ENCODE results near the gene HLA-DOA. TPM values are rescaled to one million over a fixed set of nuclear protein-coding genes. Genes with fewer than 3 reads are reported as not detected.

The HLA-DOA gene
- total RNA-seq, 4 donors from 2014 or later = 2.0 to 85.9 (median 20.3) TPM

- WGBS, 2 donors = 92% methylated on average over 12 of the region's 12 CpGs
- peak overlapping the region in 1 of 3 donors; percentile 5 for H3K27ac ChIP-seq
- H3K27me3 ChIP-seq = no peaks in the 10 kb centered on the region
- peaks cover 28 to 43% of the 10 kb centered on the region in 2 donors for H3K4me1 ChIP-seq
- DNase-seq = no peak
- H3K9me3 ChIP-seq = no peaks in the 10 kb centered on the region
- H3K4me3 ChIP-seq (replicated peaks in 1 of 3) = no peak overlapping the region
- TF ChIP-seq POLR2A (IDR thresholded peaks at IDR 0.05) = no peak
- TF ChIP-seq CTCF (IDR thresholded peaks at IDR 0.05) = no peak
- intact Hi-C loops (cut with DNase I) = loop anchor here (5.0 kb wide), 1 partner anchor 48 kb away; no protein-coding TSS in a partner anchor
- H3K36me3 ChIP-seq = peaks cover 72 to 73% of the 10 kb centered on the region in 2 donors
These were observed 29.5 kb downstream of the HLA-DOA start for GRCh38 chr6:32979720-32980487.

DNA sequence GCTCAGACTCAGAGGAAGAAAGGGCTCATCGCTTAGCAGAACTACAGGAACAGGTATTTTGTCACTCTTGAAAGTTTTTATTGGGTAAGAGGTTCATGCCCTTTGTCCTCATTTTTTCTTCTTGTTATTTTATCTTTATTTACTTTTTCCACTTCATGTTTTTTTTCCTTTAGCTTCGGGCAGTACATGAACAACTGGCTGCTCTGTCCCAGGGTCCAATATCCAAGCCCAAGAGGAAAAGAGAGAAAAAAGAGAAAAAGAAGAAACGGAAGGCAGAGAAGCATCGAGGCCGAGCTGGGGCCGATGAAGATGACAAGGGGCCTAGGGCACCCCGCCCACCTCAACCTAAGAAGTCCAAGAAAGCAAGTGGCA is 31.5 kb downstream of the HLA-DOA start:
- Histone ChIP-seq H3K9me3 (no peaks in the 10 kb centered on the region), H3K27me3 (no peaks in the 10 kb centered on the region), H3K4me3 (replicated peaks in 1 of 3) (no peak overlapping the region), H3K4me1 (peaks cover 36 to 44% of the 10 kb centered on the region in 2 donors), H3K36me3 (peaks cover 81 to 90% of the 10 kb centered on the region in 2 donors), H3K27ac (peak overlapping the region in 1 of 3 donors; percentile 30)
- intact Hi-C loops (cut with DNase I) = no loop called here
- WGBS, 2 donors = 66 to 68% methylated on average over 7 of the region's 7 CpGs
- no peak for DNase-seq
- TF ChIP-seq CTCF (IDR thresholded peaks at IDR 0.05) (no peak), POLR2A (IDR thresholded peaks at IDR 0.05) (no peak)

DNA sequence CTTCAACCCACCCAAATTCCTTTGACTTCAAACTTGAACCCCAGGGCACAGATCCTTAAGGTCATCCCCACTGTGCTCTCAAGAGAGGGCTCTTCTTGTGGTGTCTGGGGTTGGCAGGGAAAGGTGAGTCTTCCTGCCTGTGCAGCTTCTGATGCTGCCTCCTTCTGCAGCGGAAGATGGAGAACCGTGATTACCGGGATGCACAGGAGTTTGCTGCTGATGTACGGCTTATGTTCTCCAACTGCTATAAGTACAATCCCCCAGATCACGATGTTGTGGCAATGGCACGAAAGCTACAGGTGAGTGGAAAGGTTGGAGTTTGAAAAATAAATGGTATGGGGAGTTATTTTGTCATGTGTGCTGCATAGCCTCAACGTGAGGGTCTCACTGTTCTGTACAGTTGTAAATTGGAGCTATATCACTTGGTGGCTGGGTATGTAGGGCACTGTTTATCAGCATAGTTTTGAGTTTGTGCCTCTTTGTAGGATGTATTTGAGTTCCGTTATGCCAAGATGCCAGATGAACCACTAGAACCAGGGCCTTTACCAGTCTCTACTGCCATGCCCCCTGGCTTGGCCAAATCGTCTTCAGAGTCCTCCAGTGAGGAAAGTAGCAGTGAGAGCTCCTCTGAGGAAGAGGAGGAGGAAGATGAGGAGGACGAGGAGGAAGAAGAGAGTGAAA is 32.0 kb downstream of the HLA-DOA start:
- Histone ChIP-seq H3K9me3 (no peaks in the 10 kb centered on the region), H3K4me3 (replicated peaks in 1 of 3) (no peak overlapping the region), H3K36me3 (peaks cover 86 to 95% of the 10 kb centered on the region in 2 donors), H3K27ac (peak overlapping the region in 2 of 3 donors; percentile 14 to 30), H3K27me3 (no peaks in the 10 kb centered on the region), H3K4me1 (peaks cover 36 to 44% of the 10 kb centered on the region in 2 donors)
- intact Hi-C loops (cut with DNase I) = no loop called here
- no peak for DNase-seq
- 74 to 83% methylated on average over 10 of the region's 10 CpGs for WGBS, 2 donors
- TF ChIP-seq POLR2A (IDR thresholded peaks at IDR 0.05) (no peak), CTCF (IDR thresholded peaks at IDR 0.05) (no peak)

GRCh38 chr6:32976334-32977069 is 32.9 kb downstream of the HLA-DOA start:
- no peaks in the 10 kb centered on the region for H3K27me3 ChIP-seq
- H3K36me3 ChIP-seq = peaks cover 81 to 92% of the 10 kb centered on the region in 2 donors
- H3K4me3 ChIP-seq (replicated peaks in 1 of 3) = no peak overlapping the region
- TF ChIP-seq POLR2A (IDR thresholded peaks at IDR 0.05) (no peak), CTCF (IDR thresholded peaks at IDR 0.05) (no peak)
- H3K9me3 ChIP-seq = no peaks in the 10 kb centered on the region
- intact Hi-C loops (cut with DNase I) = no loop called here
- H3K27ac ChIP-seq = no peak overlapping the region
- WGBS, 2 donors = 82 to 89% methylated on average over 7 of the region's 7 CpGs
- no peak for DNase-seq
- H3K4me1 ChIP-seq = peaks cover 36 to 42% of the 10 kb centered on the region in 2 donors

Measured in thyroid gland (tissue), 4 donors.